SK-N-SH (cell line): ENCODE measurements around the gene MGAT5. TPM values are rescaled to one million over a fixed set of nuclear protein-coding genes. Genes with fewer than 3 reads are reported as not detected.

Source experiments
- CTCF ChIA-PET: fragments of 300-600, 350-600 bp; formaldehyde crosslinking; extraction: SDS; loops from one replicate; lab custom pipeline; 2021; lab: Yijun Ruan, JAX
- POLR2A ChIA-PET: fragments of 350-600 bp; sonication (Branson Sonifier 250); formaldehyde crosslinking; extraction: SDS; loops from one replicate; lab custom pipeline; 2020; ENCODE audit warnings: antibody characterized with exemption, inconsistent platforms; lab: Yijun Ruan, JAX
- DNase-seq: peaks from one replicate; pipeline ENCODE4 v3.0.0; 2012
- H2AFZ ChIP-seq: fragments of 200-600 bp; sonication (generic); 2 replicates; pipeline ENCODE4 v1.8.1; 2016; ENCODE audit warnings: antibody characterized with exemption, mild to moderate bottlenecking, low read depth
- H3F3A ChIP-seq: fragments of 200-600 bp; sonication (generic); replicated peaks from 2 replicates; pipeline ENCODE3; 2016; ENCODE audit warnings: antibody characterized with exemption, mild to moderate bottlenecking; ENCODE audit not compliant: insufficient read depth
- H3K27ac ChIP-seq, 2 experiments: fragments of 200-500 bp in 1 of 2; fragments of 200-600 bp in 1 of 2; sonication (Bioruptor generic) in 1 of 2; sonication (generic), shearing (Covaris generic) in 1 of 2; 2 replicates each; pipeline versions ENCODE4 v1.5.1 to v1.6.1; 2014 to 2016; ENCODE audit warnings: low read depth in 2 of 2, inconsistent platforms in 1 of 2, low read length in 1 of 2, mild to moderate bottlenecking in 1 of 2, mixed read lengths in 1 of 2
- H3K27me3 ChIP-seq: fragments of 200-600 bp; sonication (generic), shearing (Covaris generic); 2 replicates; pipeline ENCODE4 v1.6.1; 2016; ENCODE audit warnings: mixed run types; ENCODE audit not compliant: insufficient read depth
- H3K36me3 ChIP-seq, 2 experiments: fragments of 200-500 bp in 1 of 2; fragments of 200-600 bp in 1 of 2; sonication (Bioruptor generic) in 1 of 2; sonication (generic) in 1 of 2; replicated peaks in 1 of 2; 2 replicates each; pipeline versions ENCODE3 to v1.5.1; 2014 to 2016; ENCODE audit warnings: low read length in 1 of 2, mild to moderate bottlenecking in 1 of 2; ENCODE audit not compliant: insufficient read depth in 2 of 2, control insufficient read depth in 1 of 2
- H3K4me1 ChIP-seq, 2 experiments: fragments of 200-500 bp in 1 of 2; fragments of 200-600 bp in 1 of 2; sonication (Bioruptor generic) in 1 of 2; sonication (generic), shearing (Covaris generic) in 1 of 2; 2 replicates each; pipeline versions ENCODE4 v1.5.1 to v1.6.1; 2014 to 2016; ENCODE audit warnings: low read depth in 1 of 2, low read length in 1 of 2, mixed run types in 1 of 2; ENCODE audit not compliant: insufficient read depth in 2 of 2, control insufficient read depth in 1 of 2
- H3K4me2 ChIP-seq: fragments of 200-600 bp; sonication (generic), shearing (Covaris generic); 2 replicates; pipeline ENCODE4 v1.6.1; 2017; ENCODE audit warnings: mixed run types
- H3K4me3 ChIP-seq, 2 experiments: fragments of 200-500 bp in 1 of 2; fragments of 200-600 bp in 1 of 2; sonication (Bioruptor generic) in 1 of 2; sonication (generic), shearing (Covaris generic) in 1 of 2; 2 replicates each; pipeline versions ENCODE4 v1.5.1 to v1.8.1; 2014 to 2016; ENCODE audit warnings: low read depth in 2 of 2, inconsistent platforms in 1 of 2, low read length in 1 of 2, mild to moderate bottlenecking in 1 of 2, mixed read lengths in 1 of 2, moderate library complexity in 1 of 2
- H3K79me2 ChIP-seq: fragments of 200-600 bp; sonication (generic); 2 replicates; pipeline ENCODE4 v1.8.1; 2017; ENCODE audit warnings: mild to moderate bottlenecking; ENCODE audit not compliant: insufficient read depth
- H3K9ac ChIP-seq: fragments of 200-600 bp; sonication (generic); 2 replicates; pipeline ENCODE4 v1.6.1; 2017; ENCODE audit warnings: mixed run types
- H3K9me2 ChIP-seq: fragments of 200-600 bp; sonication (generic); 2 replicates; pipeline ENCODE4 v1.6.1; 2017; ENCODE audit warnings: mixed run types
- H3K9me3 ChIP-seq: fragments of 200-600 bp; sonication (generic); 2 replicates; pipeline ENCODE4 v1.6.1; 2017; ENCODE audit warnings: mixed run types, mild to moderate bottlenecking, moderate library complexity
- H4K20me1 ChIP-seq: fragments of 200-600 bp; sonication (generic); 2 replicates; pipeline ENCODE4 v1.6.1; 2017; ENCODE audit warnings: mild to moderate bottlenecking, mixed run types; ENCODE audit not compliant: insufficient read depth
- CTCF ChIP-seq: fragments of 200-600 bp; sonication (generic); IDR thresholded peaks from 2 replicates; pipeline ENCODE4 v1.6.1; 2017; ENCODE audit warnings: antibody characterized with exemption, mild to moderate bottlenecking, moderate library complexity
- ELF1 ChIP-seq: IDR thresholded peaks from 2 replicates; pipeline ENCODE4 v1.4.0; 2012
- EP300 ChIP-seq, 2 experiments: IDR thresholded peaks; 2 replicates each; pipeline versions ENCODE4 v1.4.0 to v1.6.1; 2012; ENCODE audit warnings: borderline replicate concordance in 1 of 2, low read depth in 1 of 2, low read length in 1 of 2
- EZH2phosphoT487 ChIP-seq: fragments of 200-600 bp; sonication (generic); IDR thresholded peaks from 2 replicates; pipeline ENCODE4 v1.6.1; 2017; ENCODE audit warnings: low read depth, mixed run types, mild to moderate bottlenecking, antibody characterized with exemption, moderate library complexity, borderline replicate concordance
- FOXM1 ChIP-seq: IDR thresholded peaks from 2 replicates; pipeline ENCODE4 v1.4.0; 2012; ENCODE audit warnings: low read depth, mild to moderate bottlenecking
- JUND ChIP-seq: IDR thresholded peaks from 2 replicates; pipeline ENCODE4 v1.4.0; 2012
- MEF2A ChIP-seq: IDR thresholded peaks from 2 replicates; pipeline ENCODE4 v1.4.0; 2012; ENCODE audit warnings: low read depth, borderline replicate concordance
- NFIC ChIP-seq: IDR thresholded peaks from 2 replicates; pipeline ENCODE4 v1.4.0; 2012; ENCODE audit warnings: borderline replicate concordance
- RAD21 ChIP-seq: IDR thresholded peaks from 2 replicates; pipeline ENCODE4 v1.6.1; 2012; ENCODE audit warnings: mild to moderate bottlenecking, low read length
- SIN3A ChIP-seq: IDR thresholded peaks from 2 replicates; pipeline ENCODE4 v1.6.1; 2012; ENCODE audit warnings: low read depth, mild to moderate bottlenecking, low read length, moderate library complexity, borderline replicate concordance
- TAF1 ChIP-seq: IDR thresholded peaks from 2 replicates; pipeline ENCODE4 v1.6.1; 2012; ENCODE audit warnings: low read depth, mild to moderate bottlenecking, low read length, moderate library complexity, borderline replicate concordance
- TEAD4 ChIP-seq: IDR thresholded peaks from 2 replicates; pipeline ENCODE4 v1.4.0; 2012; ENCODE audit warnings: mild to moderate bottlenecking, borderline replicate concordance; ENCODE audit not compliant: insufficient read depth
- USF1 ChIP-seq: IDR thresholded peaks from 2 replicates; pipeline ENCODE4 v1.4.0; 2012; ENCODE audit warnings: low read depth, borderline replicate concordance
- USF2 ChIP-seq: fragments of 150-350 bp; IDR thresholded peaks from 2 replicates; pipeline ENCODE4 v1.6.1; 2017; ENCODE audit warnings: antibody characterized with exemption, low read length, low read depth, borderline replicate concordance
- YY1 ChIP-seq: IDR thresholded peaks from 2 replicates; pipeline ENCODE4 v1.4.0; 2012; ENCODE audit warnings: low read depth, mild to moderate bottlenecking
- polyA plus RNA-seq, 3 experiments: library from polyadenylated mRNA; depleted of rRNA; stranded (reverse); fragments of >200 nt; gene quantifications; 2 replicates each; pipeline ENCODE4 v1.2.3, GENCODE V29; 2012
- TF ChIP-seq, protein P1 (sequence below): IDR thresholded peaks from 2 replicates; pipeline ENCODE4 v1.4.0; 2012; ENCODE audit warnings: low read depth, borderline replicate concordance
- TF ChIP-seq, protein P2 (sequence below): IDR thresholded peaks from 2 replicates; pipeline ENCODE4 v1.6.1; 2012; ENCODE audit warnings: mild to moderate bottlenecking, low read depth, low read length, moderate library complexity
- TF ChIP-seq, protein P3 (sequence below): IDR thresholded peaks from 2 replicates; pipeline ENCODE4; 2012

The MGAT5 gene
- polyA plus RNA-seq, 1 of the 3 experiments (the other 2 are of a cell fraction): 18.2 TPM

DNA sequence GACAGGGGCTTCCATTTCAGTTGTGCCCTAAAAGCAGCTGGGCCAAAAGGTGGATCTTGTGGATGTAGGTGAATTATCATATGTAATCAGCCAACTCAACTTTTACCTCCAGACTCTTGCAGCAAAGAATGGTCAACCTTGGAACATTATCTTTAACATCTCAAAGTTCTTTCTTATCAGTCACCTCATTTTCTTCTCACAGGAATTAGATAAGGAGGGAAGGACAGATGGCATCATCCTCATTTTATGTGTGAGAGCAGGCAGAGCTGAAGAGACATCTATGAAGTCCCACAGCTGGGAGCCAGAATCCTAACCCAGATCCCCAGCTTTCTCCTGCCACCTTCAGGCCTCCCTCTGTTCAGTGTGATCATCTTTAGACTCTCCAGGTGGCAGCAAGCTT, 182.1 kb downstream of the MGAT5 start:
- CTCF ChIA-PET: interaction anchor here (0.7 to 2.7 kb wide), 3 partner anchors 15 to 549 kb away, joined by 3 to 22 read pairs (median 3); no protein-coding TSS in a partner anchor
- Histone ChIP-seq H3K4me3 (no peak overlapping the region), H3K9me2 (no peaks in the 10 kb centered on the region), H3K4me1 (peaks cover 0 to 12% of the 10 kb centered on the region in 2 experiments; a peak in 2 of 4 replicates), H3K9me3 (no peaks in the 10 kb centered on the region), H3K79me2 (no peaks in the 10 kb centered on the region)
- TF ChIP-seq MEF2A: no peak
- no peak for TF ChIP-seq NFIC
- TF ChIP-seq EZH2phosphoT487: no peak
- TF ChIP-seq SIN3A: no peak
- no peak for TF ChIP-seq CTCF
- no peak for TF ChIP-seq YY1
- TF ChIP-seq TAF1: no peak
- TF ChIP-seq, protein P1, sequence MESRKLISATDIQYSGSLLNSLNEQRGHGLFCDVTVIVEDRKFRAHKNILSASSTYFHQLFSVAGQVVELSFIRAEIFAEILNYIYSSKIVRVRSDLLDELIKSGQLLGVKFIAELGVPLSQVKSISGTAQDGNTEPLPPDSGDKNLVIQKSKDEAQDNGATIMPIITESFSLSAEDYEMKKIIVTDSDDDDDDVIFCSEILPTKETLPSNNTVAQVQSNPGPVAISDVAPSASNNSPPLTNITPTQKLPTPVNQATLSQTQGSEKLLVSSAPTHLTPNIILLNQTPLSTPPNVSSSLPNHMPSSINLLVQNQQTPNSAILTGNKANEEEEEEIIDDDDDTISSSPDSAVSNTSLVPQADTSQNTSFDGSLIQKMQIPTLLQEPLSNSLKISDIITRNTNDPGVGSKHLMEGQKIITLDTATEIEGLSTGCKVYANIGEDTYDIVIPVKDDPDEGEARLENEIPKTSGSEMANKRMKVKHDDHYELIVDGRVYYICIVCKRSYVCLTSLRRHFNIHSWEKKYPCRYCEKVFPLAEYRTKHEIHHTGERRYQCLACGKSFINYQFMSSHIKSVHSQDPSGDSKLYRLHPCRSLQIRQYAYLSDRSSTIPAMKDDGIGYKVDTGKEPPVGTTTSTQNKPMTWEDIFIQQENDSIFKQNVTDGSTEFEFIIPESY: no peak
- TF ChIP-seq USF1: no peak
- TF ChIP-seq, protein P2, sequence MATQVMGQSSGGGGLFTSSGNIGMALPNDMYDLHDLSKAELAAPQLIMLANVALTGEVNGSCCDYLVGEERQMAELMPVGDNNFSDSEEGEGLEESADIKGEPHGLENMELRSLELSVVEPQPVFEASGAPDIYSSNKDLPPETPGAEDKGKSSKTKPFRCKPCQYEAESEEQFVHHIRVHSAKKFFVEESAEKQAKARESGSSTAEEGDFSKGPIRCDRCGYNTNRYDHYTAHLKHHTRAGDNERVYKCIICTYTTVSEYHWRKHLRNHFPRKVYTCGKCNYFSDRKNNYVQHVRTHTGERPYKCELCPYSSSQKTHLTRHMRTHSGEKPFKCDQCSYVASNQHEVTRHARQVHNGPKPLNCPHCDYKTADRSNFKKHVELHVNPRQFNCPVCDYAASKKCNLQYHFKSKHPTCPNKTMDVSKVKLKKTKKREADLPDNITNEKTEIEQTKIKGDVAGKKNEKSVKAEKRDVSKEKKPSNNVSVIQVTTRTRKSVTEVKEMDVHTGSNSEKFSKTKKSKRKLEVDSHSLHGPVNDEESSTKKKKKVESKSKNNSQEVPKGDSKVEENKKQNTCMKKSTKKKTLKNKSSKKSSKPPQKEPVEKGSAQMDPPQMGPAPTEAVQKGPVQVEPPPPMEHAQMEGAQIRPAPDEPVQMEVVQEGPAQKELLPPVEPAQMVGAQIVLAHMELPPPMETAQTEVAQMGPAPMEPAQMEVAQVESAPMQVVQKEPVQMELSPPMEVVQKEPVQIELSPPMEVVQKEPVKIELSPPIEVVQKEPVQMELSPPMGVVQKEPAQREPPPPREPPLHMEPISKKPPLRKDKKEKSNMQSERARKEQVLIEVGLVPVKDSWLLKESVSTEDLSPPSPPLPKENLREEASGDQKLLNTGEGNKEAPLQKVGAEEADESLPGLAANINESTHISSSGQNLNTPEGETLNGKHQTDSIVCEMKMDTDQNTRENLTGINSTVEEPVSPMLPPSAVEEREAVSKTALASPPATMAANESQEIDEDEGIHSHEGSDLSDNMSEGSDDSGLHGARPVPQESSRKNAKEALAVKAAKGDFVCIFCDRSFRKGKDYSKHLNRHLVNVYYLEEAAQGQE: no peak
- no peak for TF ChIP-seq USF2
- TF ChIP-seq, protein P3, sequence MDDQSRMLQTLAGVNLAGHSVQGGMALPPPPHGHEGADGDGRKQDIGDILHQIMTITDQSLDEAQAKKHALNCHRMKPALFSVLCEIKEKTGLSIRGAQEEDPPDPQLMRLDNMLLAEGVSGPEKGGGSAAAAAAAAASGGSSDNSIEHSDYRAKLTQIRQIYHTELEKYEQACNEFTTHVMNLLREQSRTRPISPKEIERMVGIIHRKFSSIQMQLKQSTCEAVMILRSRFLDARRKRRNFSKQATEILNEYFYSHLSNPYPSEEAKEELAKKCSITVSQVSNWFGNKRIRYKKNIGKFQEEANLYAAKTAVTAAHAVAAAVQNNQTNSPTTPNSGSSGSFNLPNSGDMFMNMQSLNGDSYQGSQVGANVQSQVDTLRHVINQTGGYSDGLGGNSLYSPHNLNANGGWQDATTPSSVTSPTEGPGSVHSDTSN: no peak
- no peak for TF ChIP-seq ELF1
- TF ChIP-seq TEAD4: no peak
- no peak for TF ChIP-seq EP300 (IDR thresholded peaks at IDR 0.05; ENCODE audit: borderline replicate concordance in 1 of 2, low read depth in 1 of 2, low read length in 1 of 2)
- TF ChIP-seq JUND: no peak
- TF ChIP-seq FOXM1: no peak
- no peak for TF ChIP-seq RAD21
- TF ChIP-seq, all 33 proteins: peak for 0
- Histone ChIP-seq H4K20me1 (no peaks in the 10 kb centered on the region), H3K9ac (no peak overlapping the region), H3K4me2 (no peak overlapping the region), H3F3A (peaks cover 7% of the 10 kb centered on the region), H3K27me3 (no peaks in the 10 kb centered on the region), H3K27ac (no peak overlapping the region; a peak in 1 of 4 replicates), H2AFZ (no peak overlapping the region), H3K36me3 (peaks cover 2 to 3% of the 10 kb centered on the region in 2 experiments)
- DNase-seq: no peak
- POLR2A ChIA-PET: no interaction called here
